MCF 10A (cell line): Measurements from ENCODE around the gene TBC1D17. TPM values are rescaled to one million over a fixed set of nuclear protein-coding genes. Genes with fewer than 3 reads are reported as not detected.

Experiments used
- BruUV-seq: library from RNA; stranded (reverse); fragments of 400-500 nt; replicated peaks from 2 replicates; lab custom pipeline; 2021; lab: Mats Ljungman, UMichigan
- CTCF ChIA-PET: fragments of 300-600 bp; sonication (Branson Sonifier 250); formaldehyde crosslinking; extraction: SDS; loops from one replicate; lab custom pipeline; 2021; ENCODE audit warnings: antibody characterized with exemption, inconsistent platforms; lab: Yijun Ruan, JAX
- POLR2A ChIA-PET: fragments of 300-600, 350-650 bp; sonication (Branson Sonifier 250); formaldehyde crosslinking; extraction: SDS; loops from one replicate; lab custom pipeline; 2020; ENCODE audit warnings: antibody characterized with exemption, inconsistent platforms; lab: Yijun Ruan, JAX
- DNase-seq: peaks from one replicate; pipeline ENCODE4 v3.0.0-alpha.2; 2018; ENCODE audit not compliant: unreplicated experiment
- H3K27ac Mint-ChIP-seq: one replicate; pipeline ENCODE4 v1.8.0; 2022; ENCODE audit warnings: mild to moderate bottlenecking, low read depth, mixed read lengths; ENCODE audit not compliant: unreplicated experiment
- H3K27me3 Mint-ChIP-seq: one replicate; pipeline ENCODE4 v1.8.0; 2022; ENCODE audit warnings: mixed read lengths; ENCODE audit not compliant: insufficient read depth, unreplicated experiment
- H3K36me3 Mint-ChIP-seq: one replicate; pipeline ENCODE4 v1.8.0; 2022; ENCODE audit warnings: mild to moderate bottlenecking, moderate library complexity, mixed read lengths; ENCODE audit not compliant: insufficient read depth, unreplicated experiment
- H3K4me1 Mint-ChIP-seq: one replicate; pipeline ENCODE4 v1.8.0; 2022; ENCODE audit warnings: mixed read lengths; ENCODE audit not compliant: insufficient read depth, unreplicated experiment
- H3K4me3 Mint-ChIP-seq: one replicate; pipeline ENCODE4 v1.8.0; 2022; ENCODE audit warnings: mild to moderate bottlenecking, moderate library complexity, mixed read lengths; ENCODE audit not compliant: unreplicated experiment
- H3K9me3 Mint-ChIP-seq: one replicate; pipeline ENCODE4 v1.8.0; 2022; ENCODE audit warnings: mixed read lengths; ENCODE audit not compliant: unreplicated experiment
- CTCF ChIP-seq: fragments of 200-600 bp; IDR thresholded peaks from one replicate; pipeline ENCODE4 v1.8.0; 2022; ENCODE audit warnings: antibody characterized with exemption, mild to moderate bottlenecking; ENCODE audit not compliant: unreplicated experiment
- intact Hi-C: fragments of 100-400 bp; cut with micrococcal nuclease; formaldehyde crosslinking; loops from 2 replicates; pipeline ENCODE4 v1.14.1; 2022
- total RNA-seq: library from RNA; stranded (reverse); gene quantifications from 2 replicates; pipeline ENCODE4 v1.2.3, GENCODE V29; 2022

The TBC1D17 gene
- total RNA-seq, 1 experiment from 2014 or later = 25.5 TPM

- no peaks in the 10 kb centered on the region for H3K27me3 Mint-ChIP-seq
- TF ChIP-seq CTCF = no peak
- H3K9me3 Mint-ChIP-seq = no peaks in the 10 kb centered on the region
- POLR2A ChIA-PET = interaction anchor here (0.7 kb wide), 1 partner anchor 20 kb away, joined by 3 read pairs; no protein-coding TSS in a partner anchor
- no TSS peak for BruUV-seq
- peaks cover 16% of the 10 kb centered on the region for H3K4me1 Mint-ChIP-seq
- no peak for DNase-seq
- intact Hi-C loops = loop anchor here (10.0 kb wide), 1 partner anchor 180 kb away; the partner anchor contains the start of gene PRMT1
- H3K27ac Mint-ChIP-seq = peak overlapping the region; percentile 35
- H3K36me3 Mint-ChIP-seq = peaks cover 53% of the 10 kb centered on the region
- CTCF ChIA-PET = interaction anchor here (0.6 kb wide), 1 partner anchor 286 kb away, joined by 4 read pairs; no protein-coding TSS in a partner anchor
- no peak overlapping the region for H3K4me3 Mint-ChIP-seq
Observed at GRCh38 chr19:49855277-49855675, 22.2 kb upstream of the TBC1D17 start.

GRCh38 chr19:49855676-49856573 lies 21.6 kb upstream of the TBC1D17 start:
- no peaks in the 10 kb centered on the region for H3K9me3 Mint-ChIP-seq
- CTCF ChIA-PET = no interaction called here
- intact Hi-C loops = loop anchor here (10.0 kb wide), 1 partner anchor 181 kb away; the partner anchor contains the start of gene PRMT1
- H3K27ac Mint-ChIP-seq = peak overlapping the region; percentile 35
- peaks cover 16% of the 10 kb centered on the region for H3K4me1 Mint-ChIP-seq
- TF ChIP-seq CTCF = no peak
- BruUV-seq = no TSS peak
- DNase-seq = no peak
- no peaks in the 10 kb centered on the region for H3K27me3 Mint-ChIP-seq
- no peak overlapping the region for H3K4me3 Mint-ChIP-seq
- peaks cover 56% of the 10 kb centered on the region for H3K36me3 Mint-ChIP-seq
- POLR2A ChIA-PET = no interaction called here

GRCh38 chr19:49856574-49857021 lies 20.9 kb upstream of the TBC1D17 start:
- no peak overlapping the region for H3K4me3 Mint-ChIP-seq
- BruUV-seq = no TSS peak
- no peaks in the 10 kb centered on the region for H3K27me3 Mint-ChIP-seq
- ChIA-PET CTCF (no interaction called here), POLR2A (no interaction called here)
- no peak for TF ChIP-seq CTCF
- intact Hi-C loops = loop anchor here (10.0 kb wide), 1 partner anchor 182 kb away; the partner anchor contains the start of gene PRMT1
- peaks cover 62% of the 10 kb centered on the region for H3K36me3 Mint-ChIP-seq
- no peak for DNase-seq
- H3K4me1 Mint-ChIP-seq = peaks cover 16% of the 10 kb centered on the region
- no peaks in the 10 kb centered on the region for H3K9me3 Mint-ChIP-seq
- H3K27ac Mint-ChIP-seq = no peak overlapping the region
